ENCODE results near the gene CTTN. TPM values are rescaled to one million over a fixed set of nuclear protein-coding genes. Genes with fewer than 3 reads are reported as not detected.

Gene CTTN
- total RNA-seq, 2 experiments from 2014 or later = 5.0 to 9.3 TPM

DNA sequence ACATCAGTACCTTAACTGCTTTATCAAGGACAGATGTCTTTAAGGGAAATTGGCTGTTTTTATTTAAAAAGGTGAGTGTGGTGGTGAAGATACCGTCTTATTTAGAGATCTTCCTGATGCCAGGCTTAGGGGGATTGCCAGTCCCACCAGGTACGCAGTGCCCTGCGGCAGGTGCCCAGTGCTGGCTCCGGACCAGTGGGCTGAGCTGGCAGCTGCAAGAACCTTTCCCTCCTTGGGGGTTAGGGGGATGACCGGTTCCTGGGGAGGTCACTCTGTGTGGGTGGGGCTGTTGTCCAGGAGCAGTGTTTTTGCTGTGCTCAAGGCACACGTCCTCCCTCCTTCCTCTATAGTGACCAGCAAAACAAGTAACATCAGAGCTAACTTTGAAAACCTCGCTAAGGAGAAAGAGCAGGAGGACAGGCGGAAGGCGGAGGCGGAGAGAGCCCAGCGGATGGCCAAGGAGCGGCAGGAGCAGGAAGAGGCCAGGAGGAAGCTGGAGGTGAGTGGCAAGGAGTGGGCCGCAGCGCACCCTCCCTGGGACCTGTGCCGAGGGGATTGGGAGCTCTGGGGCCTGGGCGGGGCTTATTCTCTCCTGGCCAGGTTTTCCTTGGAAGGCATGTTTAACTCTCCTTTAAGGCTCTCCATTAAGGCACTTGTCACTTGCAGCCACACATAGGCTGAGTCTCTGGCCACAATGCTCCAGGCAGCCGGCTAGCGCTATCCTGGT, 30.5 kb downstream of the CTTN start:
- no TSS peak for BruUV-seq (replicated peaks)
- TF ChIP-seq CTCF (conservative IDR thresholded peaks at IDR 0.05; ENCODE audit: low read length) = no peak
- no peak for TF ChIP-seq EZH2phosphoT487 (IDR thresholded peaks at IDR 0.05; ENCODE audit: borderline replicate concordance, low read depth, low read length)
- no peak for DNase-seq (ENCODE audit: low spot score)
- H3K36me3 ChIP-seq (ENCODE audit: insufficient read depth, low read length) = no peaks in the 10 kb centered on the region
- no peaks in the 10 kb centered on the region for H3K9me2 ChIP-seq (ENCODE audit: insufficient read depth, low read length)
- no peak overlapping the region for H3K4me3 ChIP-seq (ENCODE audit: low read depth, low read length, poor library complexity, severe bottlenecking)
- H3K27ac ChIP-seq (ENCODE audit: low read depth, low read length, poor library complexity, severe bottlenecking) = no peak overlapping the region
- ChIA-PET CTCF (ENCODE audit: unreplicated experiment) (no interaction called here), POLR2A (no interaction called here)
- no peaks in the 10 kb centered on the region for H3K4me1 ChIP-seq (ENCODE audit: insufficient read depth, low read length, poor library complexity, severe bottlenecking)
- intact Hi-C loops (cut with micrococcal nuclease; ENCODE audit: unreplicated experiment) = no loop called here
- no peaks in the 10 kb centered on the region for H3K9me3 ChIP-seq (ENCODE audit: low read length)
- H3K79me2 ChIP-seq (ENCODE audit: insufficient read depth, low read depth, low read length) = no peaks in the 10 kb centered on the region
- H4K20me1 ChIP-seq (ENCODE audit: insufficient read depth, low read length) = no peaks in the 10 kb centered on the region
- no peak overlapping the region for H3K4me2 ChIP-seq (ENCODE audit: low read length)
- no peak overlapping the region for H2AFZ ChIP-seq (ENCODE audit: low read length)

- H4K20me1 ChIP-seq (ENCODE audit: insufficient read depth, low read length) = no peaks in the 10 kb centered on the region
- ChIA-PET POLR2A (no interaction called here), CTCF (ENCODE audit: unreplicated experiment) (no interaction called here)
- no peak for TF ChIP-seq EZH2phosphoT487 (IDR thresholded peaks at IDR 0.05; ENCODE audit: borderline replicate concordance, low read depth, low read length)
- no peak for TF ChIP-seq CTCF (conservative IDR thresholded peaks at IDR 0.05; ENCODE audit: low read length)
- DNase-seq (ENCODE audit: low spot score) = no peak
- H3K27ac ChIP-seq (ENCODE audit: low read depth, low read length, poor library complexity, severe bottlenecking) = no peak overlapping the region
- no peaks in the 10 kb centered on the region for H3K9me2 ChIP-seq (ENCODE audit: insufficient read depth, low read length)
- H3K4me1 ChIP-seq (ENCODE audit: insufficient read depth, low read length, poor library complexity, severe bottlenecking) = no peaks in the 10 kb centered on the region
- H3K36me3 ChIP-seq (ENCODE audit: insufficient read depth, low read length) = no peaks in the 10 kb centered on the region
- H3K79me2 ChIP-seq (ENCODE audit: insufficient read depth, low read depth, low read length) = no peaks in the 10 kb centered on the region
- no peaks in the 10 kb centered on the region for H3K9me3 ChIP-seq (ENCODE audit: low read length)
- no peak overlapping the region for H3K4me3 ChIP-seq (ENCODE audit: low read depth, low read length, poor library complexity, severe bottlenecking)
- no TSS peak for BruUV-seq (replicated peaks)
- intact Hi-C loops (cut with micrococcal nuclease; ENCODE audit: unreplicated experiment) = no loop called here
- no peak overlapping the region for H2AFZ ChIP-seq (ENCODE audit: low read length)
- no peak overlapping the region for H3K4me2 ChIP-seq (ENCODE audit: low read length)
These were observed 31.0 kb downstream of the CTTN start for GRCh38 chr11:70429428-70429705.

GRCh38 chr11:70429724-70430521, 31.6 kb downstream of the CTTN start:
- Histone ChIP-seq H3K36me3 (ENCODE audit: insufficient read depth, low read length) (no peaks in the 10 kb centered on the region), H3K4me2 (ENCODE audit: low read length) (no peak overlapping the region), H3K27ac (ENCODE audit: low read depth, low read length, poor library complexity, severe bottlenecking) (no peak overlapping the region), H3K4me3 (ENCODE audit: low read depth, low read length, poor library complexity, severe bottlenecking) (no peak overlapping the region), H3K4me1 (ENCODE audit: insufficient read depth, low read length, poor library complexity, severe bottlenecking) (no peaks in the 10 kb centered on the region), H3K9me3 (ENCODE audit: low read length) (no peaks in the 10 kb centered on the region), H2AFZ (ENCODE audit: low read length) (no peak overlapping the region), H3K9me2 (ENCODE audit: insufficient read depth, low read length) (no peaks in the 10 kb centered on the region), H3K79me2 (ENCODE audit: insufficient read depth, low read depth, low read length) (no peaks in the 10 kb centered on the region), H4K20me1 (ENCODE audit: insufficient read depth, low read length) (no peaks in the 10 kb centered on the region)
- no TSS peak for BruUV-seq (replicated peaks)
- CTCF ChIA-PET (ENCODE audit: unreplicated experiment) = no interaction called here
- TF ChIP-seq CTCF (conservative IDR thresholded peaks at IDR 0.05; ENCODE audit: low read length) (no peak), EZH2phosphoT487 (IDR thresholded peaks at IDR 0.05; ENCODE audit: borderline replicate concordance, low read depth, low read length) (no peak)
- POLR2A ChIA-PET = no interaction called here
- DNase-seq (ENCODE audit: low spot score) = no peak
- intact Hi-C loops (cut with micrococcal nuclease; ENCODE audit: unreplicated experiment) = no loop called here
